Measurements from ENCODE around the gene RELN. TPM values are rescaled to one million over a fixed set of nuclear protein-coding genes. Genes with fewer than 3 reads are reported as not detected.

RELN gene
- total and polyA plus RNA-seq, 10 of the 15 experiments (the other 5 are each of a cell fraction or from before 2014, with no cell fraction given), result 0.11 to 0.21 TPM; not detected in 8

DNA sequence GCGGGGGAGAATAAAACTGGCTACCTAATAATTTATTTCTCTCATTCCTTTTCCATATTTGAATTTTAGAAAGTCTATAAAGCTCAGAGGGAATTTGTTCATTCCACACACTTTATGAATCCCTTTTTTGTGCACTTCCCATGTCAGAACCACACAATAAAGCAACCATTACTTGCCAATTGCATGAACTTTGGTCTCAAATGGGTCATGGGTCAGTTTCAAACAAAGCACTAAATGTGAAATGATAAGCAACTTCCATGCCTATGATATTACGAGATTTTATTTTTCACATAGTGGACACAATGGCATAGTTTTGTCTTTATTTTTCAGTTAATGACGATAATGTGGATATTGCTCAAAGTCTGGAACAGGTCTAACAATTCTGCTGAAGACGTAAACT lies 18.6 kb upstream of the RELN start:
- Histone ChIP-seq H3K36me3 (ENCODE audit: control insufficient read depth in 2 of 2, insufficient read depth in 2 of 2, low read length in 1 of 2) (no peaks in the 10 kb centered on the region), H3K27me3 (replicated peaks in 1 of 2; ENCODE audit: control insufficient read depth in 2 of 2, insufficient read depth in 2 of 2, low read length in 1 of 2) (no peaks in the 10 kb centered on the region), H3K79me2 (ENCODE audit: control insufficient read depth, insufficient read depth, low read length) (no peaks in the 10 kb centered on the region), H3K4me3 (no peak overlapping the region), H3K9me3 (replicated peaks; ENCODE audit: control insufficient read depth, insufficient read depth, low read length) (no peaks in the 10 kb centered on the region), H4K20me1 (ENCODE audit: control insufficient read depth, insufficient read depth) (no peaks in the 10 kb centered on the region), H2AFZ (ENCODE audit: control insufficient read depth, low read depth, low read length) (no peak overlapping the region), H3K9ac (ENCODE audit: control insufficient read depth, insufficient read depth, low read length) (no peak overlapping the region), H3K4me1 (ENCODE audit: control insufficient read depth, insufficient read depth, low read length) (no peaks in the 10 kb centered on the region), H3K27ac (ENCODE audit: control insufficient read depth, insufficient read depth) (no peak overlapping the region), H3K4me2 (ENCODE audit: control insufficient read depth, insufficient read depth) (no peak overlapping the region)
- TF ChIP-seq NFIC (IDR thresholded peaks at IDR 0.05; ENCODE audit: low read depth, low read length) (no peak), YY1 (IDR thresholded peaks at IDR 0.05; ENCODE audit: low read depth, low read length) (no peak), CEBPB (IDR thresholded peaks at IDR 0.05; ENCODE audit: borderline replicate concordance in 1 of 2, low read depth in 2 of 2, low read length in 2 of 2) (no peak), SREBF2 (IDR thresholded peaks at IDR 0.05; ENCODE audit: low read length) (no peak), TCF12 (IDR thresholded peaks at IDR 0.05; ENCODE audit: low read depth, low read length) (no peak)
- RAD21 ChIA-PET (ENCODE audit: unreplicated experiment), result no interaction called here
- FAIRE-seq (no peak), ATAC-seq (no peak), DNase-seq (ENCODE audit: low read depth, low spot score) (no peak)
- CTCF ChIA-PET, result no interaction called here
- 29% methylated on average over 4 of the region's 4 CpGs for whole genome bisulfite sequencing (ENCODE audit: insufficient coverage, insufficient replicate concordance, low lambda C conversion rate, missing lambda C conversion rate)
- SMC1A ChIA-PET (ENCODE audit: uncharacterized antibody, unreplicated experiment), result interaction anchor here (0.5 to 1.1 kb wide), 3 partner anchors 9 to 101 kb away, joined by 3 read pairs; no protein-coding TSS in a partner anchor
- POLR2A ChIA-PET, result no interaction called here
- no TSS peak for BruUV-seq (replicated peaks)
- in situ Hi-C loops (cut with MboI) (no loop called here), intact Hi-C loops (cut with micrococcal nuclease; ENCODE audit: unreplicated experiment) (no loop called here)

DNA sequence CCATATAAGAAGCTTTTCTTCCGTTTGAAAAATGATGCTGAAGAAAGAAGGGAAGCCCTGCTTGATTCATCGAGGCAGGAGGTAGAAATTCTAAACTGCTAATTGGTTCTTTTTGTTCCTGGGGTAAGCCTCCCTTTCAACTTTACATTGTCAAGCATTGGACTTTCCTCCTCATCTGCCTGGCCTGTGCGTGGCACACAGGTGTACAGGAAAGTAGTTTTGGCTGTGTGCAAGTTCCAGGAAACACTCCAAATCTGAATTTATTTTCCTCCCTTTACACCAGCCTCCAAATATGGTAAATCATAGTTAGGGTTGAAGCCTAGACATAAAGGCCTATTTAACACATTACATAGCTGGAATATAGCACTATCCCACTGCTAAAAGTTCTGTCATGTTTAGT lies 18.2 kb upstream of the RELN start:
- 21% methylated on average over 3 of the region's 3 CpGs for WGBS (ENCODE audit: insufficient coverage, insufficient replicate concordance, low lambda C conversion rate, missing lambda C conversion rate)
- TF ChIP-seq CBFB (IDR thresholded peaks at IDR 0.05; ENCODE audit: low read depth) (no peak), HDAC2 (IDR thresholded peaks at IDR 0.05) (no peak), EP300 (IDR thresholded peaks at IDR 0.05; ENCODE audit: borderline replicate concordance in 1 of 2, control insufficient read depth in 1 of 2, low read depth in 2 of 2, low read length in 2 of 2) (no peak), STAT3 (IDR thresholded peaks at IDR 0.05; ENCODE audit: low read depth, low read length) (no peak), MTA2 (IDR thresholded peaks at IDR 0.05; ENCODE audit: low read depth) (no peak), ESRRA (IDR thresholded peaks at IDR 0.05; ENCODE audit: low read length) (no peak), EZH2 (IDR thresholded peaks at IDR 0.05; ENCODE audit: borderline replicate concordance, control insufficient read depth, low read depth, low read length) (no peak), NR2C2 (IDR thresholded peaks at IDR 0.05; ENCODE audit: borderline replicate concordance, control insufficient read depth, insufficient read length, low read depth) (no peak), RFX5 (IDR thresholded peaks at IDR 0.05; ENCODE audit: low read depth, low read length) (no peak), ATF7 (IDR thresholded peaks at IDR 0.05; ENCODE audit: low read depth) (no peak), RAD21 (IDR thresholded peaks at IDR 0.05; ENCODE audit: insufficient read depth, low read depth, low read length) (no peak)
- TF ChIP-seq, protein P1, sequence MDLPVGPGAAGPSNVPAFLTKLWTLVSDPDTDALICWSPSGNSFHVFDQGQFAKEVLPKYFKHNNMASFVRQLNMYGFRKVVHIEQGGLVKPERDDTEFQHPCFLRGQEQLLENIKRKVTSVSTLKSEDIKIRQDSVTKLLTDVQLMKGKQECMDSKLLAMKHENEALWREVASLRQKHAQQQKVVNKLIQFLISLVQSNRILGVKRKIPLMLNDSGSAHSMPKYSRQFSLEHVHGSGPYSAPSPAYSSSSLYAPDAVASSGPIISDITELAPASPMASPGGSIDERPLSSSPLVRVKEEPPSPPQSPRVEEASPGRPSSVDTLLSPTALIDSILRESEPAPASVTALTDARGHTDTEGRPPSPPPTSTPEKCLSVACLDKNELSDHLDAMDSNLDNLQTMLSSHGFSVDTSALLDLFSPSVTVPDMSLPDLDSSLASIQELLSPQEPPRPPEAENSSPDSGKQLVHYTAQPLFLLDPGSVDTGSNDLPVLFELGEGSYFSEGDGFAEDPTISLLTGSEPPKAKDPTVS (IDR thresholded peaks at IDR 0.05; ENCODE audit: low read depth, low read length), result no peak
- TF ChIP-seq, protein P2, sequence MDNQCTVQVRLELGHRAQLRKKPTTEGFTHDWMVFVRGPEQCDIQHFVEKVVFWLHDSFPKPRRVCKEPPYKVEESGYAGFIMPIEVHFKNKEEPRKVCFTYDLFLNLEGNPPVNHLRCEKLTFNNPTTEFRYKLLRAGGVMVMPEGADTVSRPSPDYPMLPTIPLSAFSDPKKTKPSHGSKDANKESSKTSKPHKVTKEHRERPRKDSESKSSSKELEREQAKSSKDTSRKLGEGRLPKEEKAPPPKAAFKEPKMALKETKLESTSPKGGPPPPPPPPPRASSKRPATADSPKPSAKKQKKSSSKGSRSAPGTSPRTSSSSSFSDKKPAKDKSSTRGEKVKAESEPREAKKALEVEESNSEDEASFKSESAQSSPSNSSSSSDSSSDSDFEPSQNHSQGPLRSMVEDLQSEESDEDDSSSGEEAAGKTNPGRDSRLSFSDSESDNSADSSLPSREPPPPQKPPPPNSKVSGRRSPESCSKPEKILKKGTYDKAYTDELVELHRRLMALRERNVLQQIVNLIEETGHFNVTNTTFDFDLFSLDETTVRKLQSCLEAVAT (IDR thresholded peaks at IDR 0.05), result no peak

More for the DNA sequence above, 18.2 kb upstream of the RELN start:
- no peak overlapping the region for H3K4me2 ChIP-seq (ENCODE audit: control insufficient read depth, insufficient read depth)
- H3K9ac ChIP-seq (ENCODE audit: control insufficient read depth, insufficient read depth, low read length), result no peak overlapping the region
- no peaks in the 10 kb centered on the region for H3K27me3 ChIP-seq (replicated peaks in 1 of 2; ENCODE audit: control insufficient read depth in 2 of 2, insufficient read depth in 2 of 2, low read length in 1 of 2)
- H3K79me2 ChIP-seq (ENCODE audit: control insufficient read depth, insufficient read depth, low read length), result no peaks in the 10 kb centered on the region
- no peaks in the 10 kb centered on the region for H3K4me1 ChIP-seq (ENCODE audit: control insufficient read depth, insufficient read depth, low read length)
- H3K9me3 ChIP-seq (replicated peaks; ENCODE audit: control insufficient read depth, insufficient read depth, low read length), result no peaks in the 10 kb centered on the region
- H3K4me3 ChIP-seq, result no peak overlapping the region
- no TSS peak for BruUV-seq (replicated peaks)
- POLR2A ChIA-PET, result no interaction called here
- no peak for ATAC-seq
- intact Hi-C loops (cut with micrococcal nuclease; ENCODE audit: unreplicated experiment), result no loop called here
- in situ Hi-C loops (cut with MboI), result no loop called here
- H4K20me1 ChIP-seq (ENCODE audit: control insufficient read depth, insufficient read depth), result no peaks in the 10 kb centered on the region
- RAD21 ChIA-PET (ENCODE audit: unreplicated experiment), result no interaction called here
- SMC1A ChIA-PET (ENCODE audit: uncharacterized antibody, unreplicated experiment), result interaction anchor here (0.5 to 1.1 kb wide), 2 partner anchors 8 to 100 kb away, joined by 3 read pairs; no protein-coding TSS in a partner anchor
- H3K27ac ChIP-seq (ENCODE audit: control insufficient read depth, insufficient read depth), result no peak overlapping the region
- FAIRE-seq, result no peak
- no peak for DNase-seq (ENCODE audit: low read depth, low spot score)
- no peak overlapping the region for H2AFZ ChIP-seq (ENCODE audit: control insufficient read depth, low read depth, low read length)
- CTCF ChIA-PET, result no interaction called here
- H3K36me3 ChIP-seq (ENCODE audit: control insufficient read depth in 2 of 2, insufficient read depth in 2 of 2, low read length in 1 of 2), result no peaks in the 10 kb centered on the region

All from GM12878 (cell line).